Transverse colon (tissue), 4 donors: ENCODE data around the gene MTMR3. TPM values are rescaled to one million over a fixed set of nuclear protein-coding genes. Genes with fewer than 3 reads are reported as not detected.

ENCODE experiments used
- DNase-seq: peaks from one replicate; pipeline ENCODE4 v3.0.0-alpha.2; 2019
- H3K27ac ChIP-seq, 4 donors: fragments of 200-600 bp; sonication (generic); 2 replicates each; pipeline ENCODE4 v1.5.1; 2016 to 2018; ENCODE audit warnings: inconsistent platforms in 4 of 4
- H3K27me3 ChIP-seq: fragments of 200-600 bp; sonication (generic); 2 replicates; pipeline ENCODE4 v1.5.1; 2017; ENCODE audit warnings: inconsistent platforms
- H3K36me3 ChIP-seq, 4 donors: fragments of 200-600 bp; sonication (generic); 2 replicates each; pipeline ENCODE4 v1.5.1; 2017 to 2019; ENCODE audit warnings: inconsistent platforms in 4 of 4
- H3K4me1 ChIP-seq, 4 donors: fragments of 200-600 bp; sonication (generic); 2 replicates each; pipeline ENCODE4 v1.5.1; 2017 to 2020; ENCODE audit warnings: inconsistent platforms in 4 of 4
- H3K4me3 ChIP-seq, 4 donors: fragments of 200-600 bp; sonication (generic); 1 replicate in 1 of 4; 2 replicates in 3 of 4; pipeline versions ENCODE4 v1.5.1 to v1.6.1; 2017 to 2019; ENCODE audit warnings: inconsistent platforms in 4 of 4
- H3K9me3 ChIP-seq, 2 donors: fragments of 200-600 bp; sonication (generic); 2 replicates each; pipeline ENCODE4 v1.5.1; 2017 to 2019; ENCODE audit warnings: inconsistent platforms in 2 of 2
- EP300 ChIP-seq: sonication (generic); formaldehyde crosslinking; IDR thresholded peaks from one replicate; pipeline ENCODE4 v1.6.1; 2017; ENCODE audit warnings: antibody characterized with exemption, low read depth
- POLR2A ChIP-seq: fragments of 450-650 bp; IDR thresholded peaks from one replicate; pipeline ENCODE4 v1.6.1; 2016; ENCODE audit warnings: antibody characterized with exemption, mild to moderate bottlenecking, moderate library complexity
- POLR2AphosphoS5 ChIP-seq, 3 donors: sonication (generic); formaldehyde crosslinking; IDR thresholded peaks; one replicate each; pipeline ENCODE4 v1.6.1; 2016; ENCODE audit warnings: antibody characterized with exemption in 3 of 3
- WGBS, 2 donors: methylation state at CpG; one replicate each; pipeline ENCODE4 v1.1.5; 2018; ENCODE audit warnings: low coverage in 1 of 2; 5-methylcytosine and 5-hydroxymethylcytosine counted together
- in situ Hi-C, 4 donors: fragments of 200-750 bp; cut with MboI; loops; one replicate each; pipeline versions ENCODE4 v1.15.0 to v1.15.1; 2017; ENCODE audit warnings: low sequenced_read_pairs in 3 of 4, low pct_ligation_motif_present in 1 of 4, low pct_unique_long_range_greater_than_20kb in 1 of 4
- intact Hi-C: fragments of 100-400 bp; cut with DNase I; formaldehyde crosslinking; loops from one replicate; pipeline ENCODE4 v1.15.1; 2023; ENCODE audit warnings: low total_unique reads
- total RNA-seq, 4 donors: library from RNA; depleted of rRNA; stranded (reverse); fragments of >200 nt; gene quantifications; one replicate each; pipeline ENCODE4 v1.1.0, GENCODE V29; 2016
- TF ChIP-seq, protein P1 (sequence below), 5 experiments: fragments of 200-600 bp in 3 of 5; fragments of 450-650 bp in 2 of 5; sonication (generic) in 3 of 5; IDR thresholded peaks; 1 replicate in 2 of 5; 2 replicates in 3 of 5; pipeline ENCODE4 v1.5.1; 2016 to 2017; ENCODE audit warnings: antibody characterized with exemption in 5 of 5, inconsistent platforms in 3 of 5, mild to moderate bottlenecking in 2 of 5, moderate library complexity in 1 of 5

The MTMR3 gene
- total RNA-seq, 4 donors from 2014 or later: 52.5 to 92.7 (median 70.2) TPM

DNA sequence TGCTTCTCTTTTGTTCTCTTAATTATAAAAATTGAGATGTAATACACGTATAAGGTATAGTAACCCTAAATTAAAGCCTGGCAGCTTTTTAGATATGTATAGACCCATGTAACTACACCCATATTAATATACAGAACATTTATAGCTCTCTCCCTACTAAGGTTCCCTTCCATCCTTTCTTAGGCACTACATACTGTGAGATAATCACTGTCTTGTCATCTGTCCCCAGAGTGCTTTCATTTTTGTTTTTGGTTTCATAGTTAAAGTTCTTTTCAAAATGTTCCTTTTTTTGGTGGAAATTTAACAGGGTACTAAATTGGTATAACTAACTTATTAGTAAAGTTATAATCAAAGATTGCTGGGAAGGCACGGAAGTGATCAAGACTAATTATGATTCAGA lies 49.2 kb downstream of the MTMR3 start:
- H3K4me3 ChIP-seq: no peak overlapping the region
- peaks cover 6 to 28% (median 11%) of the 10 kb centered on the region in 4 donors for H3K4me1 ChIP-seq
- TF ChIP-seq EP300 (no peak), POLR2A (no peak), POLR2AphosphoS5 (IDR thresholded peaks at IDR 0.05) (no peak)
- TF ChIP-seq, protein P1, sequence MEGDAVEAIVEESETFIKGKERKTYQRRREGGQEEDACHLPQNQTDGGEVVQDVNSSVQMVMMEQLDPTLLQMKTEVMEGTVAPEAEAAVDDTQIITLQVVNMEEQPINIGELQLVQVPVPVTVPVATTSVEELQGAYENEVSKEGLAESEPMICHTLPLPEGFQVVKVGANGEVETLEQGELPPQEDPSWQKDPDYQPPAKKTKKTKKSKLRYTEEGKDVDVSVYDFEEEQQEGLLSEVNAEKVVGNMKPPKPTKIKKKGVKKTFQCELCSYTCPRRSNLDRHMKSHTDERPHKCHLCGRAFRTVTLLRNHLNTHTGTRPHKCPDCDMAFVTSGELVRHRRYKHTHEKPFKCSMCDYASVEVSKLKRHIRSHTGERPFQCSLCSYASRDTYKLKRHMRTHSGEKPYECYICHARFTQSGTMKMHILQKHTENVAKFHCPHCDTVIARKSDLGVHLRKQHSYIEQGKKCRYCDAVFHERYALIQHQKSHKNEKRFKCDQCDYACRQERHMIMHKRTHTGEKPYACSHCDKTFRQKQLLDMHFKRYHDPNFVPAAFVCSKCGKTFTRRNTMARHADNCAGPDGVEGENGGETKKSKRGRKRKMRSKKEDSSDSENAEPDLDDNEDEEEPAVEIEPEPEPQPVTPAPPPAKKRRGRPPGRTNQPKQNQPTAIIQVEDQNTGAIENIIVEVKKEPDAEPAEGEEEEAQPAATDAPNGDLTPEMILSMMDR (IDR thresholded peaks at IDR 0.05): no peak
- H3K36me3 ChIP-seq: no peaks in the 10 kb centered on the region
- intact Hi-C loops: no loop called here
- H3K27ac ChIP-seq: no peak overlapping the region
- in situ Hi-C loops: no loop called here
- 80 to 82% methylated on average over 2 of the region's 2 CpGs for WGBS, 2 donors
- H3K27me3 ChIP-seq: no peaks in the 10 kb centered on the region
- no peaks in the 10 kb centered on the region for H3K9me3 ChIP-seq
- DNase-seq: no peak

DNA sequence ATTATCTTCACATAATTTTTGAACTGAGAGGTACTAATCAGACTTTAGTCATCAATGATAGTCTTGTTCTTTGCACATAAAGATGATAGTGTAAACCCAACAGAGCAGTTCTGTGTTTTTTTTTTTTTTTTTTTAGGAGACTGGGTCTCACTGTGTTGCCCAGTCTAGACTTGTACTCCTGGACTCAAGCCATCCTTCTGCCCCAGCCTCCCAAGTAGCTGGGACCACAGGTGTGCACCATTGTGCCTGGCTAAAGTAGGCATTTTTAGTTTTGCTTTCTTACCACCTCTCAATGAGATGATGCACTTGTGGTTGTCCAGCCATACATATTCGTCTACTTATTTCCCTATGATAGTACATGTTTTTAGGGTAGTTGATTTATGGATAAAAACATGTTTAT lies 50.6 kb downstream of the MTMR3 start:
- 83 to 96% methylated on average over 1 of the region's 1 CpG for WGBS, 2 donors
- peaks cover 6 to 35% (median 11%) of the 10 kb centered on the region in 4 donors for H3K4me1 ChIP-seq
- DNase-seq: no peak
- in situ Hi-C loops (no loop called here), intact Hi-C loops (no loop called here)
- H3K4me3 ChIP-seq: no peak overlapping the region
- H3K27me3 ChIP-seq: no peaks in the 10 kb centered on the region
- H3K9me3 ChIP-seq: no peaks in the 10 kb centered on the region
- no peak overlapping the region for H3K27ac ChIP-seq
- no peaks in the 10 kb centered on the region for H3K36me3 ChIP-seq
- TF ChIP-seq EP300 (no peak), POLR2AphosphoS5 (IDR thresholded peaks at IDR 0.05) (no peak), POLR2A (no peak)
- TF ChIP-seq, protein P1 (IDR thresholded peaks at IDR 0.05): no peak

DNA sequence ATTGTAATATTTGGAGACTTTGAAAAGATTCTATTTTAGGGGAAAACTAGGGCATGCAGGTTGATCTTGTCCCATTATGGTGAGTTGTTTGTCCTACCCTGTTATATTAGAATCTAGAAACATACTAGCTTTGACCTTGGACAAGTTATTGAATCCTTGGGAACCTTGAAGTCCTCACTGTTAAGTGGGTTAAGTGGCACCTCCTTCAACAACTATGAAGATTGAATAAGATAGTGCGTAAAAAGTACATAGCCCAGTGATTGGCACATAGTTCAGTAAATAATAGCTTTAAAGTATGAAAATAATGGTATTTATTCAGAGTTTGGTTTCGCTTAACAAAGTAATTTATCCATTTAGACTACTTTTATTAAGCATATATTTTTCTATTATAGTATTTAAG lies 51.6 kb downstream of the MTMR3 start:
- Histone ChIP-seq H3K4me3 (no peak overlapping the region), H3K27ac (no peak overlapping the region), H3K27me3 (no peaks in the 10 kb centered on the region), H3K9me3 (no peaks in the 10 kb centered on the region), H3K4me1 (peaks cover 6 to 39% (median 11%) of the 10 kb centered on the region in 4 donors), H3K36me3 (no peaks in the 10 kb centered on the region)
- WGBS, 2 donors: 89 to 98% methylated on average over 2 of the region's 2 CpGs
- no peak for DNase-seq
- in situ Hi-C loops: no loop called here
- intact Hi-C loops: no loop called here
- no peak for TF ChIP-seq POLR2AphosphoS5 (IDR thresholded peaks at IDR 0.05)
- TF ChIP-seq, protein P1 (IDR thresholded peaks at IDR 0.05): no peak
- no peak for TF ChIP-seq POLR2A
- no peak for TF ChIP-seq EP300

DNA sequence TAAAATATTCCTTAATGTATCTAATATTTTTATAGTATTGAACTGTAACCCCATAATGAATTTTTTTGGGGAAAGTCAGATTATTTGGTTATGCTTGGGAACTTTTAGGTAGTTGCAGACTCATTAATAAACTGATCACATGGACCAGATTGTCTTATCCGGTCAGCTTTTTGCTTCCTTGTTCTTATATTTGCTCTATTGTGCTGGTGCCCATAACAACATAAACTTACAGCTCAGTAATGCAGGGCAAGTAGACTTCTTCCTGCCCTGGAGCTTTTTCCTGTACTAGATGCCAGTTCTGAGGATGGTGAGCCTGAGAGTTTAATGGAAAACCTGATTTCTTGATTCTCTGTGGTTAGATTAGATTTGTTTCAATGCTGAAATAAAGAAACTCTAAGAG lies 53.2 kb downstream of the MTMR3 start:
- no peaks in the 10 kb centered on the region for H3K27me3 ChIP-seq
- H3K9me3 ChIP-seq: no peaks in the 10 kb centered on the region
- 33 to 55% methylated on average over 1 of the region's 1 CpG for WGBS, 2 donors
- no peak for TF ChIP-seq EP300
- TF ChIP-seq, protein P1 (IDR thresholded peaks at IDR 0.05): no peak
- no peak for TF ChIP-seq POLR2A
- no peak for TF ChIP-seq POLR2AphosphoS5 (IDR thresholded peaks at IDR 0.05)
- no peak overlapping the region for H3K4me3 ChIP-seq
- intact Hi-C loops (no loop called here), in situ Hi-C loops (no loop called here)
- H3K4me1 ChIP-seq: peaks cover 8 to 48% (median 15%) of the 10 kb centered on the region in 4 donors
- no peak for DNase-seq
- no peaks in the 10 kb centered on the region for H3K36me3 ChIP-seq
- no peak overlapping the region for H3K27ac ChIP-seq
